ENCODE measurements around the gene TMPRSS5.

Gene TMPRSS5

GRCh38 chr11:113667801-113668200, 38.3 kb downstream of the TMPRSS5 start:
- no peak for DNase-seq

- no peak for DNase-seq
These were observed 39.5 kb downstream of the TMPRSS5 start for GRCh38 chr11:113666584-113666983.

GRCh38 chr11:113664981-113665710, 41.0 kb downstream of the TMPRSS5 start:
- no peak for DNase-seq

GRCh38 chr11:113664069-113664980, 41.8 kb downstream of the TMPRSS5 start:
- no peak for DNase-seq

GRCh38 chr11:113663567-113663966, 42.5 kb downstream of the TMPRSS5 start:
- no peak for DNase-seq

- DNase-seq, result no peak
These were observed 50.3 kb downstream of the TMPRSS5 start for GRCh38 chr11:113655771-113656170.

- DNase-seq, result no peak
These were observed 55.1 kb downstream of the TMPRSS5 start for GRCh38 chr11:113651023-113651422.

GRCh38 chr11:113649311-113649710, 56.8 kb downstream of the TMPRSS5 start:
- no peak for DNase-seq

- no peak for DNase-seq
These were observed 58.3 kb downstream of the TMPRSS5 start for GRCh38 chr11:113647856-113648255.

GRCh38 chr11:113647108-113647507, 59.0 kb downstream of the TMPRSS5 start:
- no peak for DNase-seq

- DNase-seq, result no peak
These were observed 60.3 kb downstream of the TMPRSS5 start for GRCh38 chr11:113645593-113646349.

- DNase-seq, result no peak
These were observed 61.5 kb downstream of the TMPRSS5 start for GRCh38 chr11:113644605-113645004.

GRCh38 chr11:113643701-113644100, 62.4 kb downstream of the TMPRSS5 start:
- no peak for DNase-seq

- DNase-seq, result no peak
These were observed 63.0 kb downstream of the TMPRSS5 start for GRCh38 chr11:113643006-113643585.

- no peak for DNase-seq
These were observed 64.0 kb downstream of the TMPRSS5 start for GRCh38 chr11:113642090-113642489.

GRCh38 chr11:113638376-113638775, 67.7 kb downstream of the TMPRSS5 start:
- no peak for DNase-seq

- DNase-seq, result no peak
These were observed 68.5 kb downstream of the TMPRSS5 start for GRCh38 chr11:113637636-113638035.
